K562 (cell line): ENCODE results near the gene ZNF135. TPM values are rescaled to one million over a fixed set of nuclear protein-coding genes. Genes with fewer than 3 reads are reported as not detected.

Experiments
- ATF1 ChIP-seq, 2 experiments: fragments of 450-650 bp in 1 of 2; IDR thresholded peaks; 2 replicates each; pipeline ENCODE4 v1.6.1; 2016; ENCODE audit warnings: missing compliant biosample characterization in 1 of 2, missing genetic modification characterization in 1 of 2
- CREB1 ChIP-seq, 2 experiments: sonication (generic) in 1 of 2; formaldehyde crosslinking in 1 of 2; IDR thresholded peaks; 2 replicates each; pipeline versions ENCODE4 v1.6.1 to v1.8.0; 2012 to 2022; ENCODE audit warnings: inconsistent platforms in 1 of 2, mild to moderate bottlenecking in 1 of 2, missing genetic modification reagents in 1 of 2, moderate library complexity in 1 of 2
- CREM ChIP-seq: IDR thresholded peaks from 2 replicates; pipeline ENCODE4 v1.6.1; 2014; ENCODE audit warnings: antibody characterized with exemption, low read depth
- ESRRA ChIP-seq: fragments of 450-650 bp; IDR thresholded peaks from 2 replicates; pipeline ENCODE4 v1.6.1; 2014; ENCODE audit warnings: low read depth, mild to moderate bottlenecking, moderate library complexity, borderline replicate concordance
- FOXK2 ChIP-seq, 2 experiments: fragments of 450-650 bp; IDR thresholded peaks in 1 of 2; conservative IDR thresholded peaks in 1 of 2; 2 replicates each; pipeline ENCODE4 v1.6.1; 2016; ENCODE audit warnings: low read depth in 2 of 2, mild to moderate bottlenecking in 1 of 2
- HCFC1 ChIP-seq: IDR thresholded peaks from 2 replicates; pipeline ENCODE4 v1.6.1; 2012; ENCODE audit warnings: low read depth, low read length, improper control_type of control experiment
- HDAC1 ChIP-seq, 2 experiments: fragments of 450-650 bp; IDR thresholded peaks; 2 replicates each; pipeline ENCODE4 v1.6.1; 2016 to 2017; ENCODE audit warnings: inconsistent platforms in 1 of 2, mild to moderate bottlenecking in 1 of 2, moderate library complexity in 1 of 2
- HDAC3 ChIP-seq: fragments of 450-650 bp; IDR thresholded peaks from 2 replicates; pipeline ENCODE4 v1.6.1; 2018; ENCODE audit warnings: borderline replicate concordance, mild to moderate bottlenecking, moderate library complexity; ENCODE audit not compliant: partially characterized antibody
- MBD1 ChIP-seq: fragments of 250-450 bp; sonication (Bioruptor Pico); IDR thresholded peaks from 2 replicates; pipeline ENCODE4 v1.8.0; 2022; ENCODE audit warnings: inconsistent platforms
- PHF8 ChIP-seq: fragments of 200-600 bp; sonication (generic); IDR thresholded peaks from 2 replicates; pipeline ENCODE4 v1.6.1; 2012; ENCODE audit warnings: mixed run types, mild to moderate bottlenecking, inconsistent platforms, low read length, moderate library complexity, borderline replicate concordance
- SIN3A ChIP-seq, 2 experiments: fragments of 150-350 bp in 1 of 2; IDR thresholded peaks; 2 replicates each; pipeline ENCODE4 v1.6.1; 2011 to 2016; ENCODE audit warnings: borderline replicate concordance in 2 of 2, low read depth in 2 of 2, low read length in 2 of 2, mild to moderate bottlenecking in 2 of 2, moderate library complexity in 2 of 2; ENCODE audit not compliant: control insufficient read depth in 1 of 2
- U2AF1 ChIP-seq: fragments of 200-400 bp; formaldehyde crosslinking; optimal IDR thresholded peaks from 2 replicates; pipeline ENCODE3; 2017; ENCODE audit warnings: mild to moderate bottlenecking, low read depth, low read length, moderate library complexity
- ZBTB12 ChIP-seq: fragments of 250-450 bp; sonication (Bioruptor Pico); IDR thresholded peaks from 2 replicates; pipeline ENCODE4 v1.4.0; 2020
- ZBTB49 ChIP-seq: sonication (generic); formaldehyde crosslinking; IDR thresholded peaks from 2 replicates; pipeline ENCODE4 v1.8.0; 2022; ENCODE audit warnings: missing genetic modification reagents, mild to moderate bottlenecking, borderline replicate concordance
- ZNF764 ChIP-seq: fragments of 250-450 bp; sonication (Bioruptor Pico); IDR thresholded peaks from 2 replicates; pipeline ENCODE4 v1.4.0; 2020; ENCODE audit warnings: low read depth, mild to moderate bottlenecking, moderate library complexity
- polyA plus RNA-seq, 8 experiments: library from polyadenylated mRNA; depleted of rRNA in 4 of 8; stranded (reverse) in 5 of 8; unstranded in 3 of 8; fragments of >200 nt; fragmentation: Nextera tagmentation in 2 of 8; fragmentation: Illumina TruSeq in 1 of 8; extraction: Ambion mirVana in 2 of 8; extraction: Trizol in 1 of 8; gene quantifications; 2 replicates each; pipeline versions ENCODE4 v1.2.1 to v1.2.3, GENCODE V29; 2011 to 2014; ENCODE audit warnings: inconsistent platforms in 1 of 8, missing spikeins in 1 of 8
- total RNA-seq, 7 experiments: library from RNA; depleted of rRNA in 6 of 7; stranded (reverse); fragments of >200 nt in 6 of 7; fragmentation: Illumina TruSeq in 2 of 7; extraction: Trizol in 2 of 7; gene quantifications; 2 replicates each; pipeline versions ENCODE4 v1.2.1 to v1.2.3, GENCODE V29; 2011 to 2021; ENCODE audit warnings: low replicate concordance in 1 of 7
- TF ChIP-seq, protein P1 (sequence below): fragments of 450-650 bp; IDR thresholded peaks from 2 replicates; pipeline ENCODE4 v1.6.1; 2018; ENCODE audit not compliant: partially characterized antibody

ZNF135 gene
- total and polyA plus RNA-seq, 9 of the 15 experiments (the other 6 are each of a cell fraction or from before 2014, with no cell fraction given): not detected

GRCh38 chr19:58009666-58010301 is 49.3 kb upstream of the ZNF135 start (continued):
- TF ChIP-seq MBD1 (CRISPR knock-in tag) (no peak), ESRRA (no peak), PHF8 (peak; percentile 51; the same call in 1 of the 2 replicates), FOXK2 (conservative IDR thresholded peaks at IDR 0.05 in 1 of 2, IDR thresholded peaks at IDR 0.05 in 1 of 2; ENCODE audit: low read depth in 2 of 2) (no peak), HCFC1 (peak; percentile 66), U2AF1 (no peak), CREM (peak; percentile 96), HDAC3 (no peak), ATF1 (CRISPR knock-in tag; IDR thresholded peaks at IDR 0.05) (peak; percentile 70), ATF1 (tag; IDR thresholded peaks at IDR 0.05) (peak; percentile 87), SIN3A (IDR thresholded peaks at IDR 0.05; ENCODE audit: borderline replicate concordance in 2 of 2, control insufficient read depth in 1 of 2, low read depth in 2 of 2, low read length in 2 of 2) (peak in 1 of 2 experiments; percentile 22; a peak in 1 of 4 replicates), HDAC1 (IDR thresholded peaks at IDR 0.05) (0 out of 4 replicates have a peak, but pooled peaks of 1 of the 2 experiments have one; percentile 37), ZBTB49 (CRISPR knock-in tag) (no peak), ZBTB12 (CRISPR knock-in tag) (peak; percentile 89), CREB1 (IDR thresholded peaks at IDR 0.05) (peak; percentile 84), CREB1 (CRISPR knock-in tag; IDR thresholded peaks at IDR 0.05) (peak; percentile 89), ZNF764 (CRISPR knock-in tag) (no peak)
- TF ChIP-seq, protein P1, sequence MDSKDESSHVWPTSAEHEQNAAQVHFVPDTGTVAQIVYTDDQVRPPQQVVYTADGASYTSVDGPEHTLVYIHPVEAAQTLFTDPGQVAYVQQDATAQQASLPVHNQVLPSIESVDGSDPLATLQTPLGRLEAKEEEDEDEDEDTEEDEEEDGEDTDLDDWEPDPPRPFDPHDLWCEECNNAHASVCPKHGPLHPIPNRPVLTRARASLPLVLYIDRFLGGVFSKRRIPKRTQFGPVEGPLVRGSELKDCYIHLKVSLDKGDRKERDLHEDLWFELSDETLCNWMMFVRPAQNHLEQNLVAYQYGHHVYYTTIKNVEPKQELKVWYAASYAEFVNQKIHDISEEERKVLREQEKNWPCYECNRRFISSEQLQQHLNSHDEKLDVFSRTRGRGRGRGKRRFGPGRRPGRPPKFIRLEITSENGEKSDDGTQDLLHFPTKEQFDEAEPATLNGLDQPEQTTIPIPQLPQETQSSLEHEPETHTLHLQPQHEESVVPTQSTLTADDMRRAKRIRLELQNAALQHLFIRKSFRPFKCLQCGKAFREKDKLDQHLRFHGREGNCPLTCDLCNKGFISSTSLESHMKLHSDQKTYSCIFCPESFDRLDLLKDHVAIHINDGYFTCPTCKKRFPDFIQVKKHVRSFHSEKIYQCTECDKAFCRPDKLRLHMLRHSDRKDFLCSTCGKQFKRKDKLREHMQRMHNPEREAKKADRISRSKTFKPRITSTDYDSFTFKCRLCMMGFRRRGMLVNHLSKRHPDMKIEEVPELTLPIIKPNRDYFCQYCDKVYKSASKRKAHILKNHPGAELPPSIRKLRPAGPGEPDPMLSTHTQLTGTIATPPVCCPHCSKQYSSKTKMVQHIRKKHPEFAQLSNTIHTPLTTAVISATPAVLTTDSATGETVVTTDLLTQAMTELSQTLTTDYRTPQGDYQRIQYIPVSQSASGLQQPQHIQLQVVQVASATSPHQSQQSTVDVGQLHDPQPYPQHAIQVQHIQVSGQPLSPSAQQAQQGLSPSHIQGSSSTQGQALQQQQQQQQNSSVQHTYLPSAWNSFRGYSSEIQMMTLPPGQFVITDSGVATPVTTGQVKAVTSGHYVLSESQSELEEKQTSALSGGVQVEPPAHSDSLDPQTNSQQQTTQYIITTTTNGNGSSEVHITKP: no peak
